GM12873 (cell line): Measurements from ENCODE around the gene LRRC36.

Experiments used
- TF ChIP-seq, protein P1 (sequence below): IDR thresholded peaks from 2 replicates; pipeline ENCODE4 v1.5.1; 2012; ENCODE audit warnings: low read depth, mild to moderate bottlenecking, moderate library complexity, low read length, control low read depth; ENCODE audit not compliant: insufficient read depth; ENCODE audit errors: missing control alignments

The LRRC36 gene

DNA sequence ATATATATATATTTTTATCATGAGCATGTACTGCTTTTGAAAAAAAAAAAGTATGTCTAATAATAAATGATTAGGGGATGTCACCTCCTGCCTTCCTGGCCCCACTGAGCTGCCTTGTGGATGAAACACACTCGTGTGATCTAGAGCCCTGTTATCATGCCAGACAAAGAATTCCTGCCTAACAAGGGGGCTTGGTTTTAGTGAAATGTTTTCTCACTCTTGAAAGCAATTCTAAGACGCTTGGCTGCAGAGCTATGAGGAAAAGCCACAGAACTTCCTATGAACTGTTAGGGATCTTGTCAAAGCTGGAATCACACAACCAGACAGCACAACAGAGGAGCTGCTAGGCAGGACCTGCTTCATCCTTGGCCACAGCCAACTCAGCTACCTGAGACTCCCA is 85.7 kb downstream of the LRRC36 start:
- TF ChIP-seq, protein P1, sequence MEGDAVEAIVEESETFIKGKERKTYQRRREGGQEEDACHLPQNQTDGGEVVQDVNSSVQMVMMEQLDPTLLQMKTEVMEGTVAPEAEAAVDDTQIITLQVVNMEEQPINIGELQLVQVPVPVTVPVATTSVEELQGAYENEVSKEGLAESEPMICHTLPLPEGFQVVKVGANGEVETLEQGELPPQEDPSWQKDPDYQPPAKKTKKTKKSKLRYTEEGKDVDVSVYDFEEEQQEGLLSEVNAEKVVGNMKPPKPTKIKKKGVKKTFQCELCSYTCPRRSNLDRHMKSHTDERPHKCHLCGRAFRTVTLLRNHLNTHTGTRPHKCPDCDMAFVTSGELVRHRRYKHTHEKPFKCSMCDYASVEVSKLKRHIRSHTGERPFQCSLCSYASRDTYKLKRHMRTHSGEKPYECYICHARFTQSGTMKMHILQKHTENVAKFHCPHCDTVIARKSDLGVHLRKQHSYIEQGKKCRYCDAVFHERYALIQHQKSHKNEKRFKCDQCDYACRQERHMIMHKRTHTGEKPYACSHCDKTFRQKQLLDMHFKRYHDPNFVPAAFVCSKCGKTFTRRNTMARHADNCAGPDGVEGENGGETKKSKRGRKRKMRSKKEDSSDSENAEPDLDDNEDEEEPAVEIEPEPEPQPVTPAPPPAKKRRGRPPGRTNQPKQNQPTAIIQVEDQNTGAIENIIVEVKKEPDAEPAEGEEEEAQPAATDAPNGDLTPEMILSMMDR, result no peak

GRCh38 chr16:67413978-67414911 is 87.6 kb downstream of the LRRC36 start:
- TF ChIP-seq, protein P1, result no peak

DNA sequence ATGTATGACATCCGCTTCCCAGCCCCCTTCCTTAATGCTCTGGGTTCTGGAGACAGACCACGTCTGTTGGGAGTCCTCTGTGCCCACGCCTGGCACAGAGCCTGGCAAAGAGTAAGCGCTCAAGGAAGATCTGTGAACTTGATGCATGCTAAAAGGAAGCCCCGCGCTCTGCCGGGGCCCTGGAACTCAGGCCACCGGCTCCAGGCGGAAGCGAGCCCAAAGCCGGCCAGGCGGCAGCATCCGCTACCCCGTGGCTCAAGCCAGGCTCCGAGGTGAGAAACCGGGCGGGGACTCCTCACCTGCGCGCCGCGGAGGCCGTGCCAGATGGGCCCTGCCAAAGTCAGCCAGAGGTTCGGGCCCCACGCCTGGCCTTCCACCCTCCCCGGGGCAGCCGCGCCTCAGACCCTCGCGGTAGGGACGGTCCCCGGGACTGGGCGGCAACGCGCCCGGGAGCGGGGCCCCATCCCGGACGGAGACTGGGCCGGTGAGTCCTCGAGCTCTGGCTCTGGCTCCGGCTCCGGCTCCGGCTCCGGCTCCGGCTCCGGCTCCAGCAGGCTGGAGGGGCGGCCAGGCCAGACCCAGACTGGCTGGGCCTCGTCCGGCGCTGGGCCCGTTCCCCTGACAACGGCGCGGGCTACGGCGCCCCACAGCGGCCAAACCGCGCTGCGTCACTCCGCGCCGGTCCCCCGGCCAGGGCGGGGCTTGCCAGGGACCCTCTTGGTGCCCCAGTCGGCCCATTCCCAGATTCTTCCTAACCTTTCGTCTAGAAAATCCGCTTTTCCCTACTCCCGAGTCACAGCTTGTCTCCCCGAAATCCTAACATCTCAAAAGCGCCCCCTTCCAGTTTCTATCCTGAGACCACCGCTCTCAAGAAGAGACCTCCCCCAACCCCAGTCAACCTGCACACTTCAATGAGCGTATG is 89.5 kb downstream of the LRRC36 start, which contains the start of gene ZDHHC1:
Gene ZDHHC1 (minus strand): TSS at position 606 of the 922 bp plus-strand sequence. CDS start 8,702 bp downstream, outside the sequence.
- TF ChIP-seq, protein P1, result peak; percentile 67

GRCh38 chr16:67417333-67418061 is 90.9 kb downstream of the LRRC36 start:
- TF ChIP-seq, protein P1, result no peak

DNA sequence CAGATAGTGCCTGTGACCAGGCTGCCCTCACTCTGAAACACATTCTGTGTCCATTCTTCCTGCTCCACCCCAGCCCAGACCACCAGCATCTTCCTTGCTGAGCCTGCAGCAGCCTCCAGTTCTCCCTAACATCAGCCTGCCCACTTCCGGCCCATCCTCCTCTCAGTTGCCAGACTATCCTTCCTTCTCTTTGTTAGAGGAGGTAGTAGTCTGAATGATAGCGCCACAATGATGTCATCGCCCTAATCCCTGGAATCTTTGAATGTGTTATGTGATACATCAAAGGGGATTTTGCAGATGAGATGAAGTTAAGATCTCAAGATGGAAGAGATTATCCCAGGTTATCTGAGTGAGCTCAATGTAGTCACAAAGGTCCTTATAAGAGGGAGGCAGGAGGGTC is 92.9 kb downstream of the LRRC36 start:
- TF ChIP-seq, protein P1, result no peak

DNA sequence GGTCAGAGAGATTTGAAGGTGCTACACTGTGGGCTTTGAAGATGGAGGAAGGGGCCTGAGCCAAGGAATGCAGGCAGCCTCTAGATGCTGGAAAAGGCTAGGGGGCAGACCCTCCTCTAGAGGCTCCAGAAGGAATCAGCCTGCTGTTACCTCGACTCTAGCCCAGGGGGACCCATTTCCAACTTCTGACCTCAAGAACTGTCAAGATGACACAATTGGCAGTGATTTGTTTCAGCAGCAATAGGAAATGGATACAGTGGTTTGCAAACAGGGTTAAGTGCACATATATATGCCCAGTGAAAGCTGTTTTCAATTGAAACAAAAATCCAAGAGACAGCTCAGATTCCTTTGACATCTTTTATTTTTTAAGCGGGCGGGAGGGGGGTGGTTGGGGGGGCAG is 93.3 kb downstream of the LRRC36 start:
- TF ChIP-seq, protein P1, result no peak
